CD14-positive monocyte (primary cell): Measurements from ENCODE around the gene TMEM158. TPM values are rescaled to one million over a fixed set of nuclear protein-coding genes. Genes with fewer than 3 reads are reported as not detected.

Experiments
- DNase-seq, 3 donors: peaks; one replicate each; pipeline ENCODE4 v3.0.0-alpha.2; 2011 to 2022
- H2AFZ ChIP-seq: 2 replicates; pipeline ENCODE4 v1.6.0; 2012; ENCODE audit warnings: mild to moderate bottlenecking, low read depth, low read length, inconsistent platforms; ENCODE audit not compliant: insufficient read depth, poor library complexity, severe bottlenecking
- H3K27ac ChIP-seq, 2 donors: 1 replicate in 1 of 2; 2 replicates in 1 of 2; pipeline ENCODE4 v1.5.1; 2012 to 2013; ENCODE audit warnings: low read length in 2 of 2, control low read depth in 1 of 2, inconsistent platforms in 1 of 2, low read depth in 1 of 2, mild to moderate bottlenecking in 1 of 2
- H3K27me3 ChIP-seq, 2 donors: one replicate each; pipeline versions ENCODE4 v1.6.0 to v1.6.1; 2011 to 2013; ENCODE audit warnings: low read length in 2 of 2; ENCODE audit not compliant: control insufficient read depth in 2 of 2, insufficient read depth in 2 of 2
- H3K36me3 ChIP-seq, 2 donors: replicated peaks in 1 of 2; 1 replicate in 1 of 2; 2 replicates in 1 of 2; pipeline versions ENCODE4 v1.5.1 to v1.6.1; 2012 to 2013; ENCODE audit warnings: low read length in 2 of 2, control low read depth in 1 of 2, inconsistent platforms in 1 of 2, mild to moderate bottlenecking in 1 of 2; ENCODE audit not compliant: insufficient read depth in 2 of 2, control insufficient read depth in 1 of 2
- H3K4me1 ChIP-seq, 2 donors: 1 replicate in 1 of 2; 2 replicates in 1 of 2; pipeline versions ENCODE4 v1.5.1 to v1.6.1; 2012 to 2013; ENCODE audit warnings: low read length in 2 of 2, control low read depth in 1 of 2, inconsistent platforms in 1 of 2, mild to moderate bottlenecking in 1 of 2, moderate library complexity in 1 of 2; ENCODE audit not compliant: insufficient read depth in 2 of 2, control insufficient read depth in 1 of 2
- H3K4me2 ChIP-seq: replicated peaks from 2 replicates; pipeline ENCODE3; 2012; ENCODE audit warnings: low read length, moderate library complexity, mild to moderate bottlenecking; ENCODE audit not compliant: poor library complexity, severe bottlenecking; ENCODE audit errors: extremely low read depth
- H3K4me3 ChIP-seq, 3 experiments: fragments of 200-600 bp in 1 of 3; sonication (generic) in 1 of 3; replicated peaks in 1 of 3; 1 replicate in 2 of 3; 2 replicates in 1 of 3; pipeline ENCODE4 v1.5.1; 2011 to 2013; ENCODE audit warnings: low read length in 3 of 3, mild to moderate bottlenecking in 3 of 3, control low read depth in 2 of 3, low read depth in 2 of 3, inconsistent platforms in 1 of 3, moderate library complexity in 1 of 3
- H3K79me2 ChIP-seq: 2 replicates; pipeline ENCODE4 v1.6.0; 2012; ENCODE audit warnings: mild to moderate bottlenecking, control low read depth, inconsistent platforms, low read length, moderate library complexity; ENCODE audit not compliant: insufficient read depth
- H3K9ac ChIP-seq: 2 replicates; pipeline ENCODE4 v1.6.0; 2017; ENCODE audit warnings: low read length, mild to moderate bottlenecking; ENCODE audit not compliant: insufficient read depth, poor library complexity, severe bottlenecking
- H3K9me3 ChIP-seq, 2 donors: replicated peaks in 1 of 2; 1 replicate in 1 of 2; 2 replicates in 1 of 2; pipeline versions ENCODE4 v1.5.1 to v1.6.1; 2012 to 2013; ENCODE audit warnings: low read length in 2 of 2, control low read depth in 1 of 2; ENCODE audit not compliant: control insufficient read depth in 1 of 2, insufficient read depth in 1 of 2
- H4K20me1 ChIP-seq: 2 replicates; pipeline ENCODE4 v1.6.0; 2012; ENCODE audit warnings: mild to moderate bottlenecking, low read length, control low read depth, moderate library complexity; ENCODE audit not compliant: insufficient read depth
- H3K27ac Mint-ChIP-seq, 7 donors: one replicate each; pipeline ENCODE4 v1.8.0; 2020; ENCODE audit warnings: mild to moderate bottlenecking in 7 of 7, mixed read lengths in 7 of 7, moderate library complexity in 6 of 7, inconsistent platforms in 2 of 7
- H3K27me3 Mint-ChIP-seq, 3 donors: one replicate each; pipeline ENCODE4 v1.8.0; 2021 to 2022; ENCODE audit warnings: low read depth in 3 of 3, mild to moderate bottlenecking in 3 of 3, mixed read lengths in 3 of 3, moderate library complexity in 3 of 3, inconsistent platforms in 1 of 3
- H3K36me3 Mint-ChIP-seq, 2 donors: one replicate each; pipeline ENCODE4 v1.8.0; 2020; ENCODE audit warnings: mixed read lengths in 2 of 2, inconsistent platforms in 1 of 2, mild to moderate bottlenecking in 1 of 2
- H3K4me1 Mint-ChIP-seq: one replicate; pipeline ENCODE4 v1.8.0; 2020; ENCODE audit warnings: mild to moderate bottlenecking, mixed read lengths
- H3K4me3 Mint-ChIP-seq, 2 donors: one replicate each; pipeline ENCODE4 v1.8.0; 2020; ENCODE audit warnings: mild to moderate bottlenecking in 2 of 2, mixed read lengths in 2 of 2, moderate library complexity in 1 of 2
- H3K9me3 Mint-ChIP-seq, 7 donors: one replicate each; pipeline ENCODE4 v1.8.0; 2020 to 2022; ENCODE audit warnings: mixed read lengths in 7 of 7, mild to moderate bottlenecking in 6 of 7, moderate library complexity in 6 of 7, inconsistent platforms in 2 of 7
- CTCF ChIP-seq: fragments of 200-600 bp; IDR thresholded peaks from one replicate; pipeline ENCODE4 v1.8.0; 2022; ENCODE audit warnings: antibody characterized with exemption, mild to moderate bottlenecking
- WGBS: methylation state at CpG from one replicate; pipeline ENCODE4 v1.1.5; 2013; ENCODE audit warnings: missing lambda C conversion rate; ENCODE audit not compliant: insufficient coverage; 5-methylcytosine and 5-hydroxymethylcytosine counted together
- intact Hi-C, 2 donors: fragments of 100-400 bp; cut with micrococcal nuclease; formaldehyde crosslinking; loops; one replicate each; pipeline versions ENCODE4 v1.15.0 to v1.15.1; 2023
- polyA plus RNA-seq, 3 donors: library from polyadenylated mRNA; depleted of rRNA in 1 of 3; unstranded in 2 of 3; stranded (reverse) in 1 of 3; fragments of 300-500 nt in 2 of 3; fragments of >200 nt in 1 of 3; fragmentation: Illumina TruSeq in 2 of 3; gene quantifications; 1 replicate in 2 of 3; 2 replicates in 1 of 3; pipeline ENCODE4 v1.2.3, GENCODE V29; 2012 to 2021

The TMEM158 gene
- polyA plus RNA-seq, 3 donors, result 0.19 to 0.88 TPM; not detected in 1

- Histone ChIP-seq H3K4me3 (no peak overlapping the region), H3K79me2 (no peaks in the 10 kb centered on the region), H3K36me3 (no peaks in the 10 kb centered on the region), H3K27ac (no peak overlapping the region), H4K20me1 (no peaks in the 10 kb centered on the region), H3K9me3 (no peaks in the 10 kb centered on the region), H2AFZ (no peak overlapping the region), H3K27me3 (no peaks in the 10 kb centered on the region), H3K4me2 (no peak overlapping the region), H3K4me1 (peaks cover 5 to 6% of the 10 kb centered on the region in 2 donors), H3K9ac (no peak overlapping the region)
- 70% methylated on average over 2 of the region's 6 CpGs for WGBS
- no peak for DNase-seq
- Mint-ChIP-seq H3K9me3 (no peaks in the 10 kb centered on the region), H3K27me3 (peaks cover 3 to 11% (median 5%) of the 10 kb centered on the region in 3 donors), H3K4me1 (peaks cover 9% of the 10 kb centered on the region), H3K4me3 (no peak overlapping the region), H3K27ac (no peak overlapping the region), H3K36me3 (no peaks in the 10 kb centered on the region)
- no peak for TF ChIP-seq CTCF
- intact Hi-C loops, result no loop called here
These were observed 39.2 kb downstream of the TMEM158 start for GRCh38 chr3:45186871-45187270.

- H3K9me3 Mint-ChIP-seq, result no peaks in the 10 kb centered on the region
- intact Hi-C loops, result no loop called here
- Histone ChIP-seq H2AFZ (no peak overlapping the region), H3K36me3 (no peaks in the 10 kb centered on the region), H3K4me1 (peaks cover 5 to 6% of the 10 kb centered on the region in 2 donors), H3K4me3 (no peak overlapping the region), H3K9ac (no peak overlapping the region), H3K4me2 (no peak overlapping the region), H3K27ac (no peak overlapping the region), H3K79me2 (no peaks in the 10 kb centered on the region), H3K9me3 (no peaks in the 10 kb centered on the region), H4K20me1 (no peaks in the 10 kb centered on the region), H3K27me3 (no peaks in the 10 kb centered on the region)
- no peak overlapping the region for H3K4me3 Mint-ChIP-seq
- 80% methylated on average over 2 of the region's 5 CpGs for WGBS
- H3K27ac Mint-ChIP-seq, result peak overlapping the region in 1 of 7 donors; percentile 62
- H3K36me3 Mint-ChIP-seq, result no peaks in the 10 kb centered on the region
- peaks cover 4 to 8% (median 5%) of the 10 kb centered on the region in 3 donors for H3K27me3 Mint-ChIP-seq
- DNase-seq, result no peak
- TF ChIP-seq CTCF, result no peak
- H3K4me1 Mint-ChIP-seq, result peaks cover 9% of the 10 kb centered on the region
These were observed 40.6 kb downstream of the TMEM158 start for GRCh38 chr3:45185461-45185860.
